Heart left ventricle (tissue), 16 donors: ENCODE data around the gene ASF1B. TPM values are rescaled to one million over a fixed set of nuclear protein-coding genes. Genes with fewer than 3 reads are reported as not detected.

Source experiments
- ATAC-seq, 4 donors: fragments of 200-7000 bp; cut with Tn5 transposase; one replicate each; pipeline ENCODE4 v1.9.1; 2020 to 2022; ENCODE audit warnings: moderate library complexity in 4 of 4, mild to moderate bottlenecking in 3 of 4, moderate number of reproducible peaks in 1 of 4
- DNase-seq, 5 donors: peaks; one replicate each; pipeline ENCODE4 v3.0.0-alpha.2; 2020
- H3K27ac ChIP-seq, 12 donors: fragments of 200-600 bp; sonication (generic) in 4 of 12; one replicate each; pipeline versions ENCODE4 v1.5.0 to v1.8.0; 2016 to 2022; ENCODE audit warnings: mild to moderate bottlenecking in 2 of 12
- H3K27me3 ChIP-seq, 9 donors: fragments of 200-600 bp; sonication (generic) in 2 of 9; one replicate each; pipeline versions ENCODE4 v1.5.1 to v1.8.0; 2016 to 2022; ENCODE audit warnings: mild to moderate bottlenecking in 3 of 9
- H3K36me3 ChIP-seq, 9 donors: fragments of 200-600 bp; sonication (generic) in 2 of 9; one replicate each; pipeline versions ENCODE4 v1.5.0 to v1.8.0; 2018 to 2022; ENCODE audit warnings: mild to moderate bottlenecking in 2 of 9
- H3K4me1 ChIP-seq, 12 donors: fragments of 200-600 bp; sonication (generic) in 4 of 12; one replicate each; pipeline versions ENCODE4 v1.5.0 to v1.8.0; 2016 to 2022; ENCODE audit warnings: mild to moderate bottlenecking in 3 of 12
- H3K4me3 ChIP-seq, 12 donors: fragments of 200-600 bp; sonication (generic) in 4 of 12; one replicate each; pipeline versions ENCODE4 v1.5.0 to v1.8.0; 2017 to 2022; ENCODE audit warnings: mild to moderate bottlenecking in 9 of 12, moderate library complexity in 4 of 12
- H3K9me3 ChIP-seq, 12 donors: fragments of 200-600 bp; sonication (generic) in 4 of 12; one replicate each; pipeline versions ENCODE4 v1.5.0 to v1.8.0; 2016 to 2022; ENCODE audit warnings: mild to moderate bottlenecking in 1 of 12
- POLR2A ChIP-seq, 2 donors: fragments of 450-650 bp; IDR thresholded peaks; one replicate each; pipeline ENCODE4 v1.6.1; 2017; ENCODE audit warnings: antibody characterized with exemption in 2 of 2, mild to moderate bottlenecking in 2 of 2, moderate library complexity in 2 of 2
- WGBS, 4 donors: extraction: QIAGEN DNeasy Blood & Tissue Kit in 2 of 4; methylation state at CpG; one replicate each; pipeline versions ENCODE4 v1.1.5 to v1.1.7; 2013 to 2018; 5-methylcytosine and 5-hydroxymethylcytosine counted together
- intact Hi-C, 10 donors: fragments of 100-400 bp; cut with DNase I; formaldehyde crosslinking; loops; one replicate each; pipeline versions ENCODE4 v1.11.1 to v1.14.2; 2022
- polyA plus RNA-seq, 2 donors: library from polyadenylated mRNA; stranded (reverse); fragments of 200-250 nt; gene quantifications; one replicate each; pipeline ENCODE4 v1.2.3, GENCODE V29; 2013
- total RNA-seq, 9 donors: library from RNA; depleted of rRNA in 2 of 9; stranded (reverse); fragments of >200 nt in 2 of 9; fragmentation: NEBNext Ultra II Directional in 3 of 9; extraction: Animal tissue kit (Norgen Biotek cat#: 25700) in 3 of 9; gene quantifications; one replicate each; pipeline versions ENCODE4 v1.1.0 to v1.2.4, GENCODE V29; 2016 to 2023
- TF ChIP-seq, protein P1 (sequence below), 12 donors: fragments of 200-600 bp; sonication (generic) in 4 of 12; IDR thresholded peaks; one replicate each; pipeline versions ENCODE4 v1.5.0 to v1.8.0; 2018 to 2022; ENCODE audit warnings: antibody characterized with exemption in 12 of 12, mild to moderate bottlenecking in 5 of 12
- donor health status: ischemic (EF 13 %, LVEDD 7.1; RV severe dilation, severe dysfunction).
- donor health status: healthy with polysubstance abuse.
- donor health status: DM: no; HTN: yes; CAD: no.
- donor health status: DM: no; HTN: no; CAD: no.
- donor health status: ischemic (EF 25% LVEDD 6.9; RV normal size, moderate dysfunction).
- donor health status: ischemic (EF 25% LVEDD 5.7; RV mildly dilated, moderate dysfunction).
- donor health status: healthy.
- donor health status: DM: yes; HTN: yes; CAD: no.
- donor health status: ischemic (EF 35%, LVEDD 5.7; RV mildly dilated, moderate dysfunction).
- donor health status: nonischemic (EF 11% LVEDD 7.7; RV severe dilation, severe dysfunction).
- donor health status: DM: yes; HTN: yes; CAD: no.
- donor health status: PGD.
- donor health status: ischemic (EF 29% LVEDD 5.4; RV normal size, mild dysfunction).
- donor health status: nonischemic (EF 23%, LVEDD 6.1; RV moderate dilation, normal function).

The ASF1B gene
- total and polyA plus RNA-seq, 11 donors: 0.19 to 7.0 (median 0.91) TPM

DNA sequence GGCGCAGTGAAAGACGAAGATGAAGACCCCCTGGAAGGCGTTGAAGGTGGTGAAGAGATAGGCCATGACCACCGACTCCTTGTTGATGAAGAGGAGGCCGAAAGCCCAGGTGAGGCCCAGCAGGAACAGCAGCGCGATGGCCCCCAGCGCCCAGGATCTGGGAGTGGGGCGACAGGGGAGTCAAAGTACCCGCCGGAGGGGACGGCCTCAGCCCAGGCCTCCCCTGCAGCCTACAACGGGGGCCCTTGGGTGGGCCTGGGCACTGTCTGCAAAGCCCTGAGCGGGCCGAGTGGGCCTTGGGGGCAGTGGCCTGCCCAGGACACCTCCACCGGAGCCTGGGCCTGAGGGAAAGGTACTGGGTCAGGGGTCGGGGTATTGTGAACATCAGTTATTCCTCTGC is 19.0 kb upstream of the ASF1B start:
- Histone ChIP-seq H3K4me1 (peaks cover 3 to 11% (median 4%) of the 10 kb centered on the region in 12 donors), H3K36me3 (peaks cover 0 to 66% (median 41%) of the 10 kb centered on the region in 9 donors), H3K27me3 (no peaks in the 10 kb centered on the region), H3K4me3 (no peak overlapping the region), H3K27ac (no peak overlapping the region), H3K9me3 (no peaks in the 10 kb centered on the region)
- TF ChIP-seq, protein P1, sequence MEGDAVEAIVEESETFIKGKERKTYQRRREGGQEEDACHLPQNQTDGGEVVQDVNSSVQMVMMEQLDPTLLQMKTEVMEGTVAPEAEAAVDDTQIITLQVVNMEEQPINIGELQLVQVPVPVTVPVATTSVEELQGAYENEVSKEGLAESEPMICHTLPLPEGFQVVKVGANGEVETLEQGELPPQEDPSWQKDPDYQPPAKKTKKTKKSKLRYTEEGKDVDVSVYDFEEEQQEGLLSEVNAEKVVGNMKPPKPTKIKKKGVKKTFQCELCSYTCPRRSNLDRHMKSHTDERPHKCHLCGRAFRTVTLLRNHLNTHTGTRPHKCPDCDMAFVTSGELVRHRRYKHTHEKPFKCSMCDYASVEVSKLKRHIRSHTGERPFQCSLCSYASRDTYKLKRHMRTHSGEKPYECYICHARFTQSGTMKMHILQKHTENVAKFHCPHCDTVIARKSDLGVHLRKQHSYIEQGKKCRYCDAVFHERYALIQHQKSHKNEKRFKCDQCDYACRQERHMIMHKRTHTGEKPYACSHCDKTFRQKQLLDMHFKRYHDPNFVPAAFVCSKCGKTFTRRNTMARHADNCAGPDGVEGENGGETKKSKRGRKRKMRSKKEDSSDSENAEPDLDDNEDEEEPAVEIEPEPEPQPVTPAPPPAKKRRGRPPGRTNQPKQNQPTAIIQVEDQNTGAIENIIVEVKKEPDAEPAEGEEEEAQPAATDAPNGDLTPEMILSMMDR (IDR thresholded peaks at IDR 0.05): no peak
- TF ChIP-seq POLR2A (IDR thresholded peaks at IDR 0.05): no peak
- ATAC-seq (no peak), DNase-seq (no peak)
- 95 to 98% (median 96%) methylated on average over 12 to 17 of the region's 17 CpGs for WGBS, 4 donors
- intact Hi-C loops: no loop called here

DNA sequence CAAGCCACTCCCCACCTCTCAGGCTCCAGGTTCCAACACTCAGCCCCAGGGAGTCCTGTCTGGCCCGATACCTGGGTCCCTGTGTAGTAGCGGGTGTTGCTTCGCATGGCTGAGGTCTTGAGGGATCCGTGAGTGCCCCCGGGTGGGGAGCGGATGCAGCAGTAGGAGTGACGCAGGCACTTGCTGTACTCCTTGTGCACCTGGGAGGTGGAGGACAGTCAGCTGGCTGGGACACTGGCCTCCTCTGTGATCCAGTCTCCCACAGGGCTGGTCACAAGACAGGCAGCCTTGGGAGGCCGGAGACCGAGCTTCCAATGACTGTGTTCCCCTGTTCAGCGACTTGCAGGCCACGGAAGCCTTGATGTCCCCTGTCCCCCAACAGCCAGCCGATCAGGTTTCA is 16.3 kb upstream of the ASF1B start:
- H3K4me3 ChIP-seq: no peak overlapping the region
- peaks cover 0 to 50% (median 35%) of the 10 kb centered on the region in 9 donors for H3K36me3 ChIP-seq
- no peaks in the 10 kb centered on the region for H3K9me3 ChIP-seq
- TF ChIP-seq, protein P1 (IDR thresholded peaks at IDR 0.05): no peak
- TF ChIP-seq POLR2A (IDR thresholded peaks at IDR 0.05): no peak
- no peak for DNase-seq
- intact Hi-C loops: no loop called here
- H3K27me3 ChIP-seq: no peaks in the 10 kb centered on the region
- ATAC-seq: no peak
- H3K4me1 ChIP-seq: peaks cover 9 to 37% (median 27%) of the 10 kb centered on the region in 12 donors
- WGBS, 4 donors: 94 to 95% (median 95%) methylated on average over 5 to 12 of the region's 12 CpGs
- H3K27ac ChIP-seq: no peak overlapping the region

DNA sequence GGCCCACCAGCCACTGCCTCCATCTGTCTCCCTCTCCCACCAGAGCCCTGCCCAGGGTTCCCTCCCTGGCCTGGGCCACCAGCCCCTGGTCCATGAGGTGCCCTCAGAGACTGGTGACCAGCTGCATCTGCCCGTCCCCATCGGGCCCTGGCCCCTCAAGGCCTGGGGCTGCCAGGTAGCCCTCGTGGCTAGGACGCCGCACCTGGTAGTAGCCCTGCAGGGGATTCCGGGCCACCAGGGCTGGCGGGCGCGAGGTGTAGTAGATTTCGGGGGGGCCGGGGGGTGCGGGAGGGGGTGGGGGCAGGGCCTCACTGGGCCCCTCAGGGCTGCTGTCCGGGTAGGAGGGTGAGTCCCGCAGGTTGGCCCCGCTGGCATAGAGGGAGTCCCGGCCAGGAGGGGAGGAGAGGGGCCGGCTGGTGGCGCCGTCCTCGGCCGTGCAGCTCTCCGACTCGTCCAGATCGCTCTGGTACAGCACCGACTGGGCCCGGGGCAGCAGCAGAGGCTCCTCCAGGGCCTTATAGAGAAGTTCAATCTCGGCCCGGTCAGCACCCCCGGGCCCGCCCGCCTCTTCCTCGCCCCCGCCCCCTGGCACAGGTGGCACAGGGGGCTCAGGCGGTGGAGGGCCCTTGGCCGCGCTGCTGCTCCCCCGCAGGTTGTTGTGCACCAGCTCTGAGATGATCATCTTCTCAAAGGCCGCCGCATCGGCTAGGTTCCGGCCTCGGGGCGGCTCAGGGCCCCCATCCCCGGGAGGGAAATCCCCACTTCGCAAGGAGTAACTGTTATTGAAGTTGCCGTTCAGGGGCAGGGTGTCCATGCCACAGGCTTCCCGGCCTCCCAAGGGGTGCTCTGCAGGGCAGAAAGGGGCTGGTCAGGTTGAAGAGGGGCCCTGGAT is 14.6 kb upstream of the ASF1B start:
- no peaks in the 10 kb centered on the region for H3K27me3 ChIP-seq
- DNase-seq: peak in 1 of 5 donors; percentile 70
- ATAC-seq: no peak
- no peak overlapping the region for H3K4me3 ChIP-seq
- TF ChIP-seq, protein P1 (IDR thresholded peaks at IDR 0.05): no peak
- no peak for TF ChIP-seq POLR2A (IDR thresholded peaks at IDR 0.05)
- H3K36me3 ChIP-seq: peaks cover 0 to 34% (median 20%) of the 10 kb centered on the region in 9 donors
- WGBS, 4 donors: 94 to 96% (median 94%) methylated on average over 39 to 47 of the region's 47 CpGs
- intact Hi-C loops: no loop called here
- H3K9me3 ChIP-seq: no peaks in the 10 kb centered on the region
- H3K27ac ChIP-seq: peak overlapping the region; percentile 25 to 92 (median 82)
- H3K4me1 ChIP-seq: peaks cover 9 to 38% (median 27%) of the 10 kb centered on the region in 12 donors

DNA sequence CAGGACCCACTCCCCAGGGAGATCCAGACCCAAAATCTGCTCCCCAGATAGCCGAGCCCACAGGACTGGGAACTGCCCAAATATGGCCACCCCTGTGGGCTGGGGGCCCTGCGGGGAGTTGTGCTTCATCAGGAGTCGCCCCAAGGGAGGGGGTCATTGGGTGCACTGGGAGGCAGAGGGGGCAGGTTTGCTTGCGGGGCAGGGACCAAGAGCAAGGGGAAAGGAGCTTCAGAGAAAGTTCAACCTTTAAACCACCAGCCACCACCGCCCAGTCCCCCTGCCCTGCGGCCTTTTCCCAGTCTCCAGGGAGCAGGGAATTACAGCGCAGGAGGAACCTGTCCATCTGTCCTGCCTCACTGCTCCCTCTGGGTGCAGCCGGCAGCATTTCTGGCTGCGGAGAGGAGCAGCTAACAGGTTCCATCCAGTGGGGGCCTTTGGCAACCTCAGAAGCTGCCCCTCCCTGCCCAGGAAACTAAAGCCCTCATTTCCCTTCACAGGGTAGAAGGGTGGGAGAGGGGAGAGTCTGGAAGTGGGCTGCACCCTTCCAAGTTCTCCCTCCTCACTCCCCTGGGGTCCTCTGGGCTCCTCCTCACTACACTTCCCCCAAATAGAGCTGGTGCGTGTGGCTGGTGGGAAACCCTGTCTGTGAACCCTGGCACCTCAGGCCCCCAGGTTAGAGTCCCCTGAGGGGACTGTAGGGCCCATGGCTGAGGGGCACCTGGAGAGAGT is 13.8 kb upstream of the ASF1B start:
- DNase-seq (no peak), ATAC-seq (no peak)
- Histone ChIP-seq H3K36me3 (peaks cover 0 to 26% (median 12%) of the 10 kb centered on the region in 9 donors), H3K27ac (peak overlapping the region; percentile 46 to 92 (median 82)), H3K27me3 (no peaks in the 10 kb centered on the region), H3K9me3 (no peaks in the 10 kb centered on the region), H3K4me1 (peaks cover 9 to 38% (median 27%) of the 10 kb centered on the region in 12 donors), H3K4me3 (peak overlapping the region in 9 of 12 donors; percentile 10 to 48 (median 29))
- TF ChIP-seq, protein P1 (IDR thresholded peaks at IDR 0.05): no peak
- WGBS, 4 donors: 28 to 62% (median 43%) methylated on average over 9 to 10 of the region's 10 CpGs
- intact Hi-C loops: no loop called here
